Measurements from ENCODE around the gene ZKSCAN1. TPM values are rescaled to one million over a fixed set of nuclear protein-coding genes. Genes with fewer than 3 reads are reported as not detected.
"Not testable (repeated sequence)": the region's sequence is repeated elsewhere in the genome, so short reads cannot be mapped to it uniquely, and the experiment has no call there.

ZKSCAN1 gene
- total RNA-seq, 4 donors from 2014 or later: 48.0 to 86.1 (median 73.5) TPM

- peak within 1 kb of the TSS in 1 of 4 donors; percentile 23 for H3K4me3 ChIP-seq
- no peaks in the 10 kb centered on the region for H3K9me3 ChIP-seq
- peak in 2 of 3 donors; percentile 74 to 76 for DNase-seq
- TF ChIP-seq POLR2A (IDR thresholded peaks at IDR 0.05): no peak
- no peak for TF ChIP-seq CTCF (IDR thresholded peaks at IDR 0.05)
- H3K27me3 ChIP-seq: no peaks in the 10 kb centered on the region
- H3K27ac ChIP-seq: peak within 1 kb of the TSS in 1 of 4 donors; percentile 43
- H3K4me1 ChIP-seq: no peaks in the 10 kb centered on the region
- no peaks in the 10 kb centered on the region for H3K36me3 ChIP-seq
Measured at GRCh38 chr7:99975782-99976521, 39.4 kb upstream of the ZKSCAN1 start, which contains the start of gene AZGP1. Gene AZGP1 (minus strand): TSS chr7:99976031. CDS start chr7:99976020, 11 bp downstream.

GRCh38 chr7:99976626-99977025 lies 38.8 kb upstream of the ZKSCAN1 start:
- Histone ChIP-seq H3K27ac (peak overlapping the region in 1 of 4 donors; percentile 43), H3K9me3 (no peaks in the 10 kb centered on the region), H3K4me1 (no peaks in the 10 kb centered on the region), H3K27me3 (no peaks in the 10 kb centered on the region), H3K36me3 (no peaks in the 10 kb centered on the region), H3K4me3 (no peak overlapping the region)
- DNase-seq: no peak
- TF ChIP-seq POLR2A (IDR thresholded peaks at IDR 0.05) (no peak), CTCF (IDR thresholded peaks at IDR 0.05) (no peak)

- DNase-seq: peak in 2 of 3 donors; percentile 74 to 87
- H3K27ac ChIP-seq, H3K4me1 ChIP-seq, H3K27me3 ChIP-seq, H3K4me3 ChIP-seq, H3K9me3 ChIP-seq, H3K36me3 ChIP-seq: not testable (repeated sequence)
- TF ChIP-seq CTCF (IDR thresholded peaks at IDR 0.05): peak; percentile 46 to 77 (median 75)
Measured at GRCh38 chr7:99979814-99980225, 35.6 kb upstream of the ZKSCAN1 start.

- H3K4me3 ChIP-seq, DNase-seq, H3K36me3 ChIP-seq, H3K27ac ChIP-seq, H3K9me3 ChIP-seq, H3K27me3 ChIP-seq, H3K4me1 ChIP-seq: not testable (repeated sequence)
Measured at GRCh38 chr7:99980448-99980872, 34.9 kb upstream of the ZKSCAN1 start.

- not testable (repeated sequence) for H3K4me3 ChIP-seq, H3K4me1 ChIP-seq, H3K27ac ChIP-seq, H3K27me3 ChIP-seq, DNase-seq, H3K36me3 ChIP-seq, H3K9me3 ChIP-seq
Measured at GRCh38 chr7:99981066-99981465, 34.3 kb upstream of the ZKSCAN1 start.

GRCh38 chr7:99984593-99984992 lies 30.8 kb upstream of the ZKSCAN1 start:
- H3K4me1 ChIP-seq: no peaks in the 10 kb centered on the region

GRCh38 chr7:99987306-99987705 lies 28.1 kb upstream of the ZKSCAN1 start:
- not testable (repeated sequence) for H3K36me3 ChIP-seq, H3K4me3 ChIP-seq, DNase-seq, H3K4me1 ChIP-seq, H3K27me3 ChIP-seq, H3K27ac ChIP-seq, H3K9me3 ChIP-seq

More at GRCh38 chr7:99984593-99984992, 30.8 kb upstream of the ZKSCAN1 start:
- Histone ChIP-seq H3K9me3 (no peaks in the 10 kb centered on the region), H3K27ac (no peak overlapping the region), H3K36me3 (no peaks in the 10 kb centered on the region), H3K27me3 (no peaks in the 10 kb centered on the region), H3K4me3 (no peak overlapping the region)
- DNase-seq: no peak
- TF ChIP-seq CTCF (IDR thresholded peaks at IDR 0.05) (no peak), POLR2A (IDR thresholded peaks at IDR 0.05) (no peak)

All from Peyer's patch (tissue), 4 donors.